Nephron progenitor cell (in vitro differentiated cells): ENCODE data around the gene UBA52.
A peak's percentile ranks its signal among the peaks of the same experiment; 100 is the strongest.
"Not testable (repeated sequence)": the region's sequence is repeated elsewhere in the genome, so short reads cannot be mapped to it uniquely, and the experiment has no call there.

Source experiments
- DNase-seq: peaks from one replicate; pipeline ENCODE4 v3.0.0; 2021
- H3K27ac Mint-ChIP-seq: 2 replicates; pipeline ENCODE4 v1.8.0; 2021; ENCODE audit warnings: mild to moderate bottlenecking, moderate library complexity, mixed read lengths
- H3K27me3 Mint-ChIP-seq: 2 replicates; pipeline ENCODE4 v1.8.0; 2021; ENCODE audit warnings: mild to moderate bottlenecking, low read depth, mixed read lengths; ENCODE audit not compliant: poor library complexity
- H3K36me3 Mint-ChIP-seq: 2 replicates; pipeline ENCODE4 v1.8.0; 2021; ENCODE audit warnings: low read depth, mixed read lengths
- H3K4me1 Mint-ChIP-seq: 2 replicates; pipeline ENCODE4 v1.8.0; 2021; ENCODE audit warnings: mixed read lengths
- H3K4me3 Mint-ChIP-seq: 2 replicates; pipeline ENCODE4 v1.8.0; 2021; ENCODE audit warnings: mild to moderate bottlenecking, moderate library complexity, mixed read lengths
- H3K9me3 Mint-ChIP-seq: 2 replicates; pipeline ENCODE4 v1.8.0; 2021; ENCODE audit warnings: mild to moderate bottlenecking, moderate library complexity, mixed read lengths
- CTCF ChIP-seq: fragments of 200-600 bp; sonication (generic); IDR thresholded peaks from 2 replicates; pipeline ENCODE4 v1.5.0; 2021; ENCODE audit warnings: antibody characterized with exemption

The UBA52 gene

DNA sequence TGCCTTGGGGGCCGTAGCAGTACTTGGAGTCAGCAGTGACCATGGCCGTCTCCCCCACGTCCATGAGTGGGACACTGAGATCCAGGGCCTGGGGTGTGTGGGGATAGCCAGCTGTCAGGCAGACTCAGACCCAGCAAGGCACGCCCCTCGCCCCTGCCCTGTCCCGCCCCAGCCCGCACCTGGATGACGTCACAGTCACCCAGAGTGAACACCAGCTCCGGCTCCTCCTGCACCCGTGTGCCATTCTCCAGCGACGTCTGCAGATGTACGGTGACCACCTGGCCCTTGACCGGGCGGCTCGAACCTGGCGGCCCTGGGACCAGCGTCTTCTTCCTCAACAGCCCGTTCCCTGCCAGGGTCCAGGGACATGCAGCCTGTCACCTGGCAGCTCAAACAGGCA, 32.3 kb upstream of the UBA52 start:
- no peak for TF ChIP-seq CTCF
- Mint-ChIP-seq H3K4me3 (no peak overlapping the region), H3K27ac (no peak overlapping the region), H3K9me3 (no peaks in the 10 kb centered on the region), H3K4me1 (peaks cover 17% of the 10 kb centered on the region), H3K27me3 (no peaks in the 10 kb centered on the region), H3K36me3 (peaks cover 55% of the 10 kb centered on the region)
- no peak for DNase-seq

DNA sequence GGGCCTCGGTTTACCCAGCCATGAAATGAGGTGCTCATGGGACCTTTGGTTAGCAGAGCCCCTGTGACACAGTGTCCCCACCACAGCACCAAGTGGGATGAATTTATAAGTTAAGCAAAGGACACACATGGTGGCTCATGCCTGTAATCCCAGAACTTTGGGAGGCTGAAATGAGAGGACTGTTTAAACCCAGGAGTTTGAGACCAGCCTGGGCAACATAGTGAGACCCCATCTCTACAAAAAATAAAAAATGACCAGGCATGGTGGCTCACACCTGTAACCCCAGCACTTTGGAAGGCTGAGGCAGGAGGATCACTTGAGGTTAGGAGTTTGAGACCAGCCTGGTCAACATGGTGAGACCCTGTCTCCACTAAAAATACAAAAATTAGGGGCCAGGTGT, 31.5 kb upstream of the UBA52 start:
- DNase-seq, H3K4me3 Mint-ChIP-seq, H3K27me3 Mint-ChIP-seq, H3K9me3 Mint-ChIP-seq, H3K27ac Mint-ChIP-seq: not testable (repeated sequence)
- peaks cover 21% of the 10 kb centered on the region for H3K4me1 Mint-ChIP-seq
- H3K36me3 Mint-ChIP-seq = peaks cover 51% of the 10 kb centered on the region

DNA sequence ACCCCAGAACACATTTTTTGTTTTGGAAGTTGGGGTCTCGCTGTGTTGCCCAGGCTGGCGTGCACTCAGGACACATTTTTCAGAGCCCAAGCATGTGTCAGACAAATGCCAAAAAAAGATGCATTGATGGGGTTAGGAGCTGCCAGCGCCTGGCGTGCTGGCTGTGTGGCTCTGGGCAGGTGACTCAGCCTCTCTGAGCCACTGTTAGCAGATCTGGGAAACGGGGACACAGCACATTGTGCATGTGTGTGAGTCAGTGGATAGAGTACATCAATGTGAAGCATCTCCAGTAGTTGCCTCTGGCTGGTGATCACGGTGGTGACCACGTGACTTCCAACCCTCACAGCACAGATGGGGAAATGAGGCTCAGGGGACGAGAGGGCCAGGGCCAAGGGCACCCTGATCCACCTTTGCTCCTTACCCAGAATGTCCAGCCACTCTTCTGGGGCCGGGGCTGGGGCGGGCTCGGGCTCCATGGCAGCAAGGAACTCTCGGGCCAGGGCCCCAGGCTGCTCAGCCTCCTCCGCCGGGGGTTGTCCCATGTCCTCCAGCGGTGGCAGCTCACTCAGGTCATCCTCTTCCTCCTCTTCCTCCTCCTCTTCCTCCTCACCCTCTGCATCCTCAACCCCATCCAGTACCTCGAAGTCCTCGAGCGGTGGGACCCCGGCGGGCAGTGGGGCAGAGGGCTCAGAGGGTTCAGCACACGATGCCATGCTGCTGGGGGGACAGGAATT, 30.2 kb upstream of the UBA52 start:
- Mint-ChIP-seq H3K4me3 (peak overlapping the region; percentile 52), H3K36me3 (peaks cover 39% of the 10 kb centered on the region), H3K4me1 (peaks cover 21% of the 10 kb centered on the region), H3K27ac (no peak overlapping the region), H3K27me3 (peaks cover 7% of the 10 kb centered on the region), H3K9me3 (no peaks in the 10 kb centered on the region)
- TF ChIP-seq CTCF = no peak
- DNase-seq = no peak

- Mint-ChIP-seq H3K9me3 (no peaks in the 10 kb centered on the region), H3K36me3 (peaks cover 34% of the 10 kb centered on the region), H3K4me3 (peak overlapping the region; percentile 94), H3K27me3 (peaks cover 7% of the 10 kb centered on the region), H3K27ac (no peak overlapping the region), H3K4me1 (peaks cover 21% of the 10 kb centered on the region)
- TF ChIP-seq CTCF = no peak
- peak; percentile 35 for DNase-seq
Measured at GRCh38 chr19:18541992-18542940, 29.4 kb upstream of the UBA52 start.

DNA sequence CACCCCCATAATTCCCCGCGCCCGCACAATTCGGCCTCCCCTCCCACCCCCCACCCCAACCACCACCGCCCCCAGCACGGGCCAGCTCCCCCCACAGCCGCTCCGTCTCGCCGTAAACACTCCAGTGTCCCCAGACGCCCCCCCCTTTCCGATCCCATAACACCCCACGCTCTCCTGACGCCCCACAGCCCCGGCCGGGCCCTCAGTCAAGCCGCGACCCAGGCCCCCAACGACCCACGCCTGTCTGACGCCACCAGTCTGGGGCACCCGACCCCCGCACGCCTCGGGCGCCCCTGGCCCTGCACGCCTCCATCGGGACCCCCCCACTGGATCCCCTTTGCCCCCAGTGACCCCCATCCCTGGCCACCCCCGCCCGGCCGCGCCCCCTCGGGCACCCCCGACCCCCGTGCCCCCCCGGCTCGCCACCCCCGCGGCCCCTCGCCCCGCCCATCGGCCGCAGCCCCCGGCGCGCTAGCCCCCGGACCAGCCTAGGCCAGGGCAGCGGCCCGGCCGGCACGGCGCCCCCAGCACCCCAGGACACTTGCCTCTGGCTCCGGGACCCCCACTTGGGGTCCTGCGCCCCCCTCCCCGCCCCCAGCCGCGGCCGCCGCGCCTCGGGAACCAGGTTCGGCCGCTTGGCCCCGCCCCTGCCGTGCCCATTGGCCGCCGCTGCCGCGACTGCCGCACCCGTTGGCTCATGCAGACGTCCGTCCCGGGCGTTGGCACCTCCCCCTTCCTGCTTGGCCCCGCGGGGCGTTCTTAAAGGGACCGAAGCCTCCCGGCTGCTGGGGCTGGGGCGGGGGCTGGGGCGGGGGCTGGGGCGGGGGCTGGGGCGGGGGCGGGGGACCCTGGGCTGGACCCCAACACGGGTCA, 28.5 kb upstream of the UBA52 start, which contains the start of gene FKBP8:
TSS of gene FKBP8 (minus strand) at position 633 of the 873 bp plus-strand sequence. CDS start 1,603 bp downstream, outside the sequence.
- DNase-seq = peak; percentile 97
- no peaks in the 10 kb centered on the region for H3K9me3 Mint-ChIP-seq
- no peak for TF ChIP-seq CTCF
- H3K4me1 Mint-ChIP-seq = peaks cover 21% of the 10 kb centered on the region
- H3K27me3 Mint-ChIP-seq = peaks cover 10% of the 10 kb centered on the region
- peak within 1 kb of the TSS; percentile 94 for H3K4me3 Mint-ChIP-seq
- H3K36me3 Mint-ChIP-seq = peaks cover 26% of the 10 kb centered on the region
- H3K27ac Mint-ChIP-seq = no peak within 1 kb of the TSS
